Activated CD4-positive, alpha-beta T cell treated with anti-CD3 and anti-CD28 coated beads for 1 hour (primary cell): ENCODE results near the gene MVP.
A peak's percentile ranks its signal among the peaks of the same experiment; 100 is the strongest.
"Not testable (repeated sequence)": the region's sequence is repeated elsewhere in the genome, so short reads cannot be mapped to it uniquely, and the experiment has no call there.

Experiments used
- DNase-seq: peaks from one replicate; pipeline ENCODE4 v3.0.0-alpha.2; 2020

MVP gene

GRCh38 chr16:29820271-29820701 is at the start of gene MVP:
Gene MVP, plus strand, starts transcription at chr16:29820462. Its CDS starts 10,088 bp downstream, at chr16:29830550.
- peak; percentile 36 for DNase-seq

- DNase-seq: not testable (repeated sequence)
Observed at GRCh38 chr16:29772330-29772729, 47.9 kb upstream of the MVP start.

- no peak for DNase-seq
Observed at GRCh38 chr16:29774730-29775129, 45.5 kb upstream of the MVP start.

GRCh38 chr16:29775742-29776408 is 44.4 kb upstream of the MVP start:
- no peak for DNase-seq

GRCh38 chr16:29777576-29778350 is 42.5 kb upstream of the MVP start, which contains the start of gene ZG16:
Gene ZG16, plus strand, starts transcription at chr16:29778256. Its CDS starts 1,011 bp downstream, at chr16:29779267.
- no peak for DNase-seq

GRCh38 chr16:29779474-29779873 is 40.8 kb upstream of the MVP start:
- DNase-seq: no peak

- not testable (repeated sequence) for DNase-seq
Observed at GRCh38 chr16:29783094-29783953, 36.9 kb upstream of the MVP start.

GRCh38 chr16:29784157-29784556 is 36.1 kb upstream of the MVP start:
- DNase-seq: no peak

GRCh38 chr16:29784901-29785500 is 35.3 kb upstream of the MVP start:
- DNase-seq: peak; percentile 61

- DNase-seq: not testable (repeated sequence)
Observed at GRCh38 chr16:29787155-29787554, 33.1 kb upstream of the MVP start.

- no peak for DNase-seq
Observed at GRCh38 chr16:29789775-29790182, 30.5 kb upstream of the MVP start.

GRCh38 chr16:29790183-29790948 is 29.9 kb upstream of the MVP start, which contains the start of gene KIF22:
Gene KIF22, plus strand, starts transcription at chr16:29790751. Its CDS starts 9 bp downstream, at chr16:29790760.
- peak; percentile 100 for DNase-seq

GRCh38 chr16:29790949-29791844 is 29.1 kb upstream of the MVP start:
- no peak for DNase-seq

- no peak for DNase-seq
Observed at GRCh38 chr16:29791845-29792807, 28.1 kb upstream of the MVP start.

GRCh38 chr16:29793153-29793552 is 27.1 kb upstream of the MVP start:
- DNase-seq: not testable (repeated sequence)

GRCh38 chr16:29794231-29794710 is 26.0 kb upstream of the MVP start:
- DNase-seq: no peak

GRCh38 chr16:29802416-29802935 is 17.8 kb upstream of the MVP start:
- no peak for DNase-seq

GRCh38 chr16:29804020-29804419 is 16.2 kb upstream of the MVP start:
- DNase-seq: no peak
